IPS DF 4.7 (cell line): ENCODE measurements around the gene ITGB5.

Experiments
- DNase-seq: peaks from one replicate; pipeline ENCODE4 v3.0.0-alpha.2; 2013; ENCODE audit warnings: low spot score; ENCODE audit errors: extremely low read depth

ITGB5 gene

GRCh38 chr3:124896824-124897526, 9.8 kb upstream of the ITGB5 start:
- no peak for DNase-seq

GRCh38 chr3:124895756-124896155, 8.6 kb upstream of the ITGB5 start:
- DNase-seq: no peak

GRCh38 chr3:124893526-124893925, 6.4 kb upstream of the ITGB5 start:
- no peak for DNase-seq

GRCh38 chr3:124890573-124891190, 3.5 kb upstream of the ITGB5 start:
- no peak for DNase-seq

- peak; percentile 82 for DNase-seq
Observed at GRCh38 chr3:124888482-124889441, 1.6 kb upstream of the ITGB5 start.

- DNase-seq: no peak
Observed at GRCh38 chr3:124887932-124888298, 750 bp upstream of the ITGB5 start.

GRCh38 chr3:124886168-124887056, 753 bp downstream of the ITGB5 start:
- no peak for DNase-seq

GRCh38 chr3:124885466-124886167, 1.5 kb downstream of the ITGB5 start:
- DNase-seq: no peak

- no peak for DNase-seq
Observed at GRCh38 chr3:124884474-124885101, 2.6 kb downstream of the ITGB5 start.

GRCh38 chr3:124883766-124884473, 3.2 kb downstream of the ITGB5 start:
- DNase-seq: no peak

GRCh38 chr3:124882816-124883747, 4.1 kb downstream of the ITGB5 start:
- no peak for DNase-seq

GRCh38 chr3:124881976-124882697, 5.0 kb downstream of the ITGB5 start:
- no peak for DNase-seq

- DNase-seq: no peak
Observed at GRCh38 chr3:124879337-124879680, 7.9 kb downstream of the ITGB5 start.

- no peak for DNase-seq
Observed at GRCh38 chr3:124878561-124879336, 8.4 kb downstream of the ITGB5 start.

- DNase-seq: no peak
Observed at GRCh38 chr3:124877674-124878073, 9.5 kb downstream of the ITGB5 start.

- DNase-seq: no peak
Observed at GRCh38 chr3:124876401-124876878, 10.7 kb downstream of the ITGB5 start.

- no peak for DNase-seq
Observed at GRCh38 chr3:124873226-124873625, 13.9 kb downstream of the ITGB5 start.
